Measurements from ENCODE around the gene PUM2.
A peak's percentile ranks its signal among the peaks of the same experiment; 100 is the strongest.
"Not testable (repeated sequence)": the region's sequence is repeated elsewhere in the genome, so short reads cannot be mapped to it uniquely, and the experiment has no call there.

Gene PUM2

GRCh38 chr2:20288642-20289340, 61.9 kb downstream of the PUM2 start:
- no peak for DNase-seq

GRCh38 chr2:20282916-20283592, 67.6 kb downstream of the PUM2 start:
- DNase-seq, result no peak

- DNase-seq, result no peak
Observed at GRCh38 chr2:20281876-20282275, 68.8 kb downstream of the PUM2 start.

GRCh38 chr2:20273042-20273441, 77.6 kb downstream of the PUM2 start:
- DNase-seq, result no peak

- DNase-seq, result not testable (repeated sequence)
Observed at GRCh38 chr2:20268317-20268716, 82.3 kb downstream of the PUM2 start.

GRCh38 chr2:20267529-20267928, 83.1 kb downstream of the PUM2 start:
- no peak for DNase-seq

- no peak for DNase-seq
Observed at GRCh38 chr2:20264629-20265028, 86.0 kb downstream of the PUM2 start.

GRCh38 chr2:20257411-20257810, 93.2 kb downstream of the PUM2 start:
- DNase-seq, result no peak

GRCh38 chr2:20254731-20255130, 95.9 kb downstream of the PUM2 start:
- DNase-seq, result no peak

GRCh38 chr2:20250436-20250835, 100.2 kb downstream of the PUM2 start:
- no peak for DNase-seq

- no peak for DNase-seq
Observed at GRCh38 chr2:20249170-20249569, 101.5 kb downstream of the PUM2 start.

GRCh38 chr2:20247084-20247483, 103.6 kb downstream of the PUM2 start:
- no peak for DNase-seq

GRCh38 chr2:20243637-20244036, 107.0 kb downstream of the PUM2 start:
- DNase-seq, result not testable (repeated sequence)

- no peak for DNase-seq
Observed at GRCh38 chr2:20242727-20243377, 107.8 kb downstream of the PUM2 start.

- peak; percentile 71 for DNase-seq
Observed at GRCh38 chr2:20241973-20242726, 108.5 kb downstream of the PUM2 start.

GRCh38 chr2:20240291-20240690, 110.4 kb downstream of the PUM2 start:
- DNase-seq, result not testable (repeated sequence)

GRCh38 chr2:20236496-20236895, 114.1 kb downstream of the PUM2 start:
- DNase-seq, result no peak

- DNase-seq, result peak; percentile 32
Observed at GRCh38 chr2:20235655-20236305, 114.9 kb downstream of the PUM2 start.

GRCh38 chr2:20234597-20234996, 116.0 kb downstream of the PUM2 start:
- DNase-seq, result not testable (repeated sequence)

GRCh38 chr2:20232837-20233207, 117.8 kb downstream of the PUM2 start:
- DNase-seq, result peak; percentile 24

GRCh38 chr2:20231598-20232026, 119.0 kb downstream of the PUM2 start:
- peak; percentile 47 for DNase-seq

- DNase-seq, result peak; percentile 28
Observed at GRCh38 chr2:20231159-20231558, 119.5 kb downstream of the PUM2 start.

- no peak for DNase-seq
Observed at GRCh38 chr2:20230114-20230425, 120.6 kb downstream of the PUM2 start.
